ENCODE data around the gene MTX2.
"Not testable (repeated sequence)": the region's sequence is repeated elsewhere in the genome, so short reads cannot be mapped to it uniquely, and the experiment has no call there.

Gene MTX2

GRCh38 chr2:176368349-176368748 lies 99.1 kb downstream of the MTX2 start:
- no peak for DNase-seq (ENCODE audit: low spot score)
- H3K27ac ChIP-seq, result no peak overlapping the region
- TF ChIP-seq CTCF (IDR thresholded peaks at IDR 0.05), result no peak
- no peak overlapping the region for H3K4me3 ChIP-seq

DNA sequence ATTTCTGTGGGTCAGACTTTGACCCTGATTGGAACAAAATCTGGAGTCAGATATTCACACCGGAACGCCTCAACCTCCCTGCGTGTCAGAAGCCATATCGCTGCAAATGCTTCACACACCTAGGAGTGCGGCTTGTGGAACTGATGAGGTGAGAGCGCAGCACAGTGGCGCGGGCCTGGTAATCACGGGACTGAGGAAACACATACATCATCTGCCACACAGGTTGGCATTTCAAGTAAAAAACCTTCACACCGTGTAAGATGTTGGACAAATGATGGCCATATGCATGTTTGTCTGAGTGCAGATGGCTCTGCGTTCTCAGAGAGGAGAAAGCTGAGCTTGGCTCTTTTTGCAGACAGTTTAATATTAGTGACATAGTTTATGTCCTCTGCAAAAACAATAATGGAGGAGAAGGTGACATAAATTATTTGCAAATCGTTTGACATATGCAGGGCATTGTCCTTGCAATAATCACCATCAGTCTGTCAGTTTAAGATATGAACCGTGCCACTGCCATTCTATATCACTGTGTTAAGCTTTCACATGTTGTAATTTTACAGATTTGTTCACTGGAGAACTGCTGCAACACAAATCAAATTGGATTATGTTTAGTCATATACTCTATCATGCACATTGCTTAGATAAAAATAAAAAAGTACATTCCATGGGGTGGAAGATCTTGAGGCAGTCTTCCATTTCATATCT lies 101.4 kb downstream of the MTX2 start:
- DNase-seq (ENCODE audit: low spot score), result no peak
- Histone ChIP-seq H3K4me3 (no peak overlapping the region), H3K27ac (no peak overlapping the region)
- no peak for TF ChIP-seq CTCF (IDR thresholded peaks at IDR 0.05)

- H3K4me3 ChIP-seq; H3K27ac ChIP-seq; DNase-seq (ENCODE audit: low spot score): not testable (repeated sequence)
These were observed 103.9 kb downstream of the MTX2 start for GRCh38 chr2:176373155-176373554.

DNA sequence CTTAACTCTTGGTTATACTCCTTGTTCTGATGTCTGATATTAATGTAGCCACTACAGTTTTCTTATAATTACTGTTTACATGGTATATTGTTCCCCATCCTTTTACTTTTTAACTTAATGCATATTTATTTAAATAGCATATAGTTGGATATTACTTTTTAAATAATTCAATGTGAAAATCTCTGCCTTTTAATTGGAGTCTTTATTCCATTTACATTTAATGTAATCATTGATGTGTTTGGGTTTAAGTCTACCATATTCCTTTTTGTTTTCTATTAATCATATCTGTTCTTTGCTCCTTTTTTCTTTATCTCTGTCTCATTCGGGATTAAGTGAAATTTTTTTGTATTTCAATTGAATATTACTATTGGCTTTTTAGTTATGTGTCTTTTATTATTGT lies 109.1 kb downstream of the MTX2 start:
- no peak overlapping the region for H3K27ac ChIP-seq
- no peak for TF ChIP-seq CTCF (IDR thresholded peaks at IDR 0.05)
- DNase-seq (ENCODE audit: low spot score), result no peak
- H3K4me3 ChIP-seq, result no peak overlapping the region

- H3K4me3 ChIP-seq, result no peak overlapping the region
- TF ChIP-seq CTCF (IDR thresholded peaks at IDR 0.05), result no peak
- no peak overlapping the region for H3K27ac ChIP-seq
- DNase-seq (ENCODE audit: low spot score), result no peak
These were observed 111.1 kb downstream of the MTX2 start for GRCh38 chr2:176380341-176380740.

DNA sequence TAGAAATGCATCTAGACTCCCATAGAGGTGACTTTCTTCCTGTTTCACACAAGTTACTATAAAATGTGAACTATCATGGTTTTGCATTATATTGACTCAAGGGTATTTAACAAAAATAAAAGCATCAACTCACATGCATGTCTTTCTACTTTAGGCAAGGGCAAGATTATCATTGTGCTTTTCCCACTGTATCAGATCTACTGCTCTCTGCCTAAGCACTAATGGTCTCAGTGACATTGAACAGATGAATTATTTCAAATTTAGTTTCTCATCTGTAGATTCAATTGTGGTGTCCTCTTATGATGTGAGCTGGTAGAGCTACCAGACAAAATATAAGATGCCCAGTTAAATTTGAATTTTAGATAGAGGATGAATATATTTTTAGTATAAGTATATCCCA lies 113.9 kb downstream of the MTX2 start:
- DNase-seq (ENCODE audit: low spot score), result no peak

GRCh38 chr2:176383836-176384442 lies 114.7 kb downstream of the MTX2 start:
- Histone ChIP-seq H3K27ac (no peak overlapping the region), H3K4me3 (no peak overlapping the region)
- no peak for TF ChIP-seq CTCF (IDR thresholded peaks at IDR 0.05)
- no peak for DNase-seq (ENCODE audit: low spot score)

More for the DNA sequence above, 113.9 kb downstream of the MTX2 start:
- no peak overlapping the region for H3K27ac ChIP-seq
- TF ChIP-seq CTCF (IDR thresholded peaks at IDR 0.05), result no peak
- H3K4me3 ChIP-seq, result no peak overlapping the region

Data from coronary artery (tissue), 2 donors.